GM12878 (cell line): ENCODE results near the gene SLC25A47.

ENCODE experiments used
- DPF2 ChIP-seq: fragments of 450-650 bp; IDR thresholded peaks from 2 replicates; pipeline ENCODE4 v1.6.1; 2017; ENCODE audit warnings: mild to moderate bottlenecking
- POLR2AphosphoS5 ChIP-seq: IDR thresholded peaks from 2 replicates; pipeline ENCODE4 v1.6.1; 2011; ENCODE audit warnings: mild to moderate bottlenecking, low read length, inconsistent platforms
- TCF12 ChIP-seq: IDR thresholded peaks from 2 replicates; pipeline ENCODE4 v1.6.1; 2011; ENCODE audit warnings: low read depth, mild to moderate bottlenecking, low read length
- TF ChIP-seq, protein P1 (sequence below): fragments of 450-650 bp; IDR thresholded peaks from 2 replicates; pipeline ENCODE4 v1.6.1; 2017; ENCODE audit warnings: mild to moderate bottlenecking, moderate library complexity
- TF ChIP-seq, protein P2 (sequence below), 3 experiments: IDR thresholded peaks in 2 of 3; conservative IDR thresholded peaks in 1 of 3; 2 replicates each; pipeline ENCODE4 v1.5.1; 2011; ENCODE audit warnings: low read depth in 3 of 3, low read length in 3 of 3, mild to moderate bottlenecking in 3 of 3, control low read depth in 2 of 3, moderate library complexity in 2 of 3, inconsistent platforms in 1 of 3, mixed read lengths in 1 of 3; ENCODE audit not compliant: control insufficient read depth in 2 of 3, insufficient read depth in 1 of 3; ENCODE audit errors: extremely low read depth in 1 of 3

DNA sequence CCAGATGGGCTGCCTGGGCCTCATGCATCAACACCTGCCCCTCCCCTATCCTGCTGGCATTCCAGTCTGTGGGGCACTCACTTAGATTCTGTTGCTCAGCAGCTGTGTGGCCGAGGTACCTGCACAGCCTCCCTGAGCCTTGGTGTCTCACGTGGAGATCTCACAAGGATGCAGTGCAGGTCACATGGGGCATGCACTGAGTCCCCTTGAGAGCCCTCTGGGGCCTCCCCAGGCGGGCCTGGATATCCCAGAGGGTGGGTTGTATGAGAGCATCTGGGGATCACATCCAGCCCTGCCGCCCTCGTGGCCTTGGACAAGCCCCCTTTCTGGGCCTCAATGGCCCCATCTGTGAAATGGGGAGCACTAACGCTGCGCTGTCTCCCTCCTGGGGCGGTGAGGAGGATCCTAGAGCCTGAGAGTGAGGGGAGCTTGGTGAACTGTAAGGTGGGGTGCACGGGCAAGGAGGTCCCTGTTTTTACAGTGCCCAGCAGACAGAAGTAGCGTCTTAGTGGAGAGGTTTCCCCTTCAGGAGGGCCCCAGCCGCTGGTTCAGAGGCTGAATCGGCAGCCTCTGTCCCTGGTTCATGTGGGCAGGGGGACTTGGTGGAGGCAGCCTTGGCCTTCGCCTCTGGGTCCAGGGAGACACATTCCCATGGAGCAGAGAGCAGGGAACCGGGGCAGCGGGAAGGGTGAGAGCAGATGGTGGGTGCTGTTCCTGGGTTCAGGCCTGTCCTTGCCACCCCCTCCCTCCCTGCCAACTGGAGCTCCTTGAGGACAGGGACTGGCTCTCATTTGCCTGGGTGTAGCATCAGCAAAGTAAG is 791 bp upstream of the SLC25A47 start:
- TF ChIP-seq POLR2AphosphoS5 (no peak), DPF2 (no peak), TCF12 (no peak)
- TF ChIP-seq, protein P1, sequence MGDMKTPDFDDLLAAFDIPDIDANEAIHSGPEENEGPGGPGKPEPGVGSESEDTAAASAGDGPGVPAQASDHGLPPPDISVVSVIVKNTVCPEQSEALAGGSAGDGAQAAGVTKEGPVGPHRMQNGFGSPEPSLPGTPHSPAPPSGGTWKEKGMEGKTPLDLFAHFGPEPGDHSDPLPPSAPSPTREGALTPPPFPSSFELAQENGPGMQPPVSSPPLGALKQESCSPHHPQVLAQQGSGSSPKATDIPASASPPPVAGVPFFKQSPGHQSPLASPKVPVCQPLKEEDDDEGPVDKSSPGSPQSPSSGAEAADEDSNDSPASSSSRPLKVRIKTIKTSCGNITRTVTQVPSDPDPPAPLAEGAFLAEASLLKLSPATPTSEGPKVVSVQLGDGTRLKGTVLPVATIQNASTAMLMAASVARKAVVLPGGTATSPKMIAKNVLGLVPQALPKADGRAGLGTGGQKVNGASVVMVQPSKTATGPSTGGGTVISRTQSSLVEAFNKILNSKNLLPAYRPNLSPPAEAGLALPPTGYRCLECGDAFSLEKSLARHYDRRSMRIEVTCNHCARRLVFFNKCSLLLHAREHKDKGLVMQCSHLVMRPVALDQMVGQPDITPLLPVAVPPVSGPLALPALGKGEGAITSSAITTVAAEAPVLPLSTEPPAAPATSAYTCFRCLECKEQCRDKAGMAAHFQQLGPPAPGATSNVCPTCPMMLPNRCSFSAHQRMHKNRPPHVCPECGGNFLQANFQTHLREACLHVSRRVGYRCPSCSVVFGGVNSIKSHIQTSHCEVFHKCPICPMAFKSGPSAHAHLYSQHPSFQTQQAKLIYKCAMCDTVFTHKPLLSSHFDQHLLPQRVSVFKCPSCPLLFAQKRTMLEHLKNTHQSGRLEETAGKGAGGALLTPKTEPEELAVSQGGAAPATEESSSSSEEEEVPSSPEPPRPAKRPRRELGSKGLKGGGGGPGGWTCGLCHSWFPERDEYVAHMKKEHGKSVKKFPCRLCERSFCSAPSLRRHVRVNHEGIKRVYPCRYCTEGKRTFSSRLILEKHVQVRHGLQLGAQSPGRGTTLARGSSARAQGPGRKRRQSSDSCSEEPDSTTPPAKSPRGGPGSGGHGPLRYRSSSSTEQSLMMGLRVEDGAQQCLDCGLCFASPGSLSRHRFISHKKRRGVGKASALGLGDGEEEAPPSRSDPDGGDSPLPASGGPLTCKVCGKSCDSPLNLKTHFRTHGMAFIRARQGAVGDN: no peak
- TF ChIP-seq, protein P2, sequence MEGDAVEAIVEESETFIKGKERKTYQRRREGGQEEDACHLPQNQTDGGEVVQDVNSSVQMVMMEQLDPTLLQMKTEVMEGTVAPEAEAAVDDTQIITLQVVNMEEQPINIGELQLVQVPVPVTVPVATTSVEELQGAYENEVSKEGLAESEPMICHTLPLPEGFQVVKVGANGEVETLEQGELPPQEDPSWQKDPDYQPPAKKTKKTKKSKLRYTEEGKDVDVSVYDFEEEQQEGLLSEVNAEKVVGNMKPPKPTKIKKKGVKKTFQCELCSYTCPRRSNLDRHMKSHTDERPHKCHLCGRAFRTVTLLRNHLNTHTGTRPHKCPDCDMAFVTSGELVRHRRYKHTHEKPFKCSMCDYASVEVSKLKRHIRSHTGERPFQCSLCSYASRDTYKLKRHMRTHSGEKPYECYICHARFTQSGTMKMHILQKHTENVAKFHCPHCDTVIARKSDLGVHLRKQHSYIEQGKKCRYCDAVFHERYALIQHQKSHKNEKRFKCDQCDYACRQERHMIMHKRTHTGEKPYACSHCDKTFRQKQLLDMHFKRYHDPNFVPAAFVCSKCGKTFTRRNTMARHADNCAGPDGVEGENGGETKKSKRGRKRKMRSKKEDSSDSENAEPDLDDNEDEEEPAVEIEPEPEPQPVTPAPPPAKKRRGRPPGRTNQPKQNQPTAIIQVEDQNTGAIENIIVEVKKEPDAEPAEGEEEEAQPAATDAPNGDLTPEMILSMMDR (IDR thresholded peaks at IDR 0.05 in 2 of 3, conservative IDR thresholded peaks at IDR 0.05 in 1 of 3; ENCODE audit: control insufficient read depth in 2 of 3, extremely low read depth in 1 of 3, insufficient read depth in 1 of 3, low read depth in 3 of 3, low read length in 3 of 3): no peak
